ENCODE measurements around the gene DAAM1. TPM values are rescaled to one million over a fixed set of nuclear protein-coding genes. Genes with fewer than 3 reads are reported as not detected.

Gene DAAM1
- total and polyA plus RNA-seq, 2 donors (not counting 1 experiment from before 2014, with no cell fraction given): 11.2 to 34.3 TPM

GRCh38 chr14:59261334-59261733, 72.9 kb downstream of the DAAM1 start:
- ChIA-PET CTCF (no interaction called here), POLR2A (no interaction called here)
- H3K9me3 Mint-ChIP-seq (ENCODE audit: insufficient read depth): no peaks in the 10 kb centered on the region
- no peak for TF ChIP-seq EZH2 (IDR thresholded peaks at IDR 0.05; ENCODE audit: borderline replicate concordance, insufficient read depth, low read depth, low read length, poor library complexity, severe bottlenecking)
- TF ChIP-seq, protein P1, sequence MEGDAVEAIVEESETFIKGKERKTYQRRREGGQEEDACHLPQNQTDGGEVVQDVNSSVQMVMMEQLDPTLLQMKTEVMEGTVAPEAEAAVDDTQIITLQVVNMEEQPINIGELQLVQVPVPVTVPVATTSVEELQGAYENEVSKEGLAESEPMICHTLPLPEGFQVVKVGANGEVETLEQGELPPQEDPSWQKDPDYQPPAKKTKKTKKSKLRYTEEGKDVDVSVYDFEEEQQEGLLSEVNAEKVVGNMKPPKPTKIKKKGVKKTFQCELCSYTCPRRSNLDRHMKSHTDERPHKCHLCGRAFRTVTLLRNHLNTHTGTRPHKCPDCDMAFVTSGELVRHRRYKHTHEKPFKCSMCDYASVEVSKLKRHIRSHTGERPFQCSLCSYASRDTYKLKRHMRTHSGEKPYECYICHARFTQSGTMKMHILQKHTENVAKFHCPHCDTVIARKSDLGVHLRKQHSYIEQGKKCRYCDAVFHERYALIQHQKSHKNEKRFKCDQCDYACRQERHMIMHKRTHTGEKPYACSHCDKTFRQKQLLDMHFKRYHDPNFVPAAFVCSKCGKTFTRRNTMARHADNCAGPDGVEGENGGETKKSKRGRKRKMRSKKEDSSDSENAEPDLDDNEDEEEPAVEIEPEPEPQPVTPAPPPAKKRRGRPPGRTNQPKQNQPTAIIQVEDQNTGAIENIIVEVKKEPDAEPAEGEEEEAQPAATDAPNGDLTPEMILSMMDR (IDR thresholded peaks at IDR 0.05): no peak
- H3K4me3 ChIP-seq (ENCODE audit: control extremely low read depth in 1 of 5, extremely low read depth in 1 of 5, insufficient read depth in 1 of 5, low read depth in 2 of 5, low read length in 4 of 5): no peak overlapping the region
- no peak overlapping the region for H3K4me3 Mint-ChIP-seq
- H3K4me1 ChIP-seq (ENCODE audit: control insufficient read depth in 2 of 2, insufficient read depth in 2 of 2, low read length in 2 of 2): no peaks in the 10 kb centered on the region
- H3K9me3 ChIP-seq (ENCODE audit: control extremely low read depth in 1 of 3, control insufficient read depth in 2 of 3, insufficient read depth in 1 of 3, low read length in 2 of 3): no peaks in the 10 kb centered on the region
- H2AFZ ChIP-seq (ENCODE audit: insufficient read depth, low read depth, low read length, poor library complexity, severe bottlenecking): no peak overlapping the region
- H4K20me1 ChIP-seq (ENCODE audit: control insufficient read depth, insufficient read depth, low read length, poor library complexity, severe bottlenecking): no peaks in the 10 kb centered on the region
- intact Hi-C loops (cut with micrococcal nuclease): no loop called here
- ATAC-seq (ENCODE audit: low read depth) (no peak), DNase-seq (no peak)
- H3K27ac Mint-ChIP-seq: no peak overlapping the region
- peaks cover 7% of the 10 kb centered on the region for H3K4me1 Mint-ChIP-seq
- H3K27me3 ChIP-seq (replicated peaks in 1 of 4; ENCODE audit: control extremely low read depth in 1 of 4, control insufficient read depth in 3 of 4, insufficient read depth in 4 of 4, low read length in 3 of 4): no peaks in the 10 kb centered on the region
- peaks cover 9% of the 10 kb centered on the region for H3K79me2 ChIP-seq (ENCODE audit: control insufficient read depth, insufficient read depth, low read length)
- no peaks in the 10 kb centered on the region for H3K36me3 ChIP-seq (replicated peaks in 1 of 2; ENCODE audit: control extremely low read depth in 1 of 2, control insufficient read depth in 1 of 2, extremely low read depth in 1 of 2, insufficient read depth in 2 of 2, low read length in 1 of 2)
- no CpG with 5 or more reads among the region's 3 CpGs for WGBS (ENCODE audit: insufficient coverage)
- no peaks in the 10 kb centered on the region for H3K27me3 Mint-ChIP-seq
- no peak overlapping the region for H3K27ac ChIP-seq (ENCODE audit: low read length in 2 of 2)
- H3K9ac ChIP-seq (ENCODE audit: low read length): no peak overlapping the region
- H3K4me2 ChIP-seq (replicated peaks; ENCODE audit: low read depth, low read length, poor library complexity, severe bottlenecking): no peak overlapping the region

- Mint-ChIP-seq H3K4me3 (no peak overlapping the region), H3K9me3 (ENCODE audit: insufficient read depth) (no peaks in the 10 kb centered on the region), H3K4me1 (peaks cover 7% of the 10 kb centered on the region), H3K27me3 (no peaks in the 10 kb centered on the region), H3K27ac (no peak overlapping the region)
- H3K36me3 ChIP-seq (replicated peaks in 1 of 2; ENCODE audit: control extremely low read depth in 1 of 2, control insufficient read depth in 1 of 2, extremely low read depth in 1 of 2, insufficient read depth in 2 of 2, low read length in 1 of 2): no peaks in the 10 kb centered on the region
- 90% methylated on average over 6 of the region's 7 CpGs for WGBS (ENCODE audit: insufficient coverage)
- no peak overlapping the region for H3K27ac ChIP-seq (ENCODE audit: low read length in 2 of 2)
- no peaks in the 10 kb centered on the region for H3K9me3 ChIP-seq (ENCODE audit: control extremely low read depth in 1 of 3, control insufficient read depth in 2 of 3, insufficient read depth in 1 of 3, low read length in 2 of 3)
- no peak overlapping the region for H3K9ac ChIP-seq (ENCODE audit: low read length)
- no peak overlapping the region for H3K4me3 ChIP-seq (ENCODE audit: control extremely low read depth in 1 of 5, extremely low read depth in 1 of 5, insufficient read depth in 1 of 5, low read depth in 2 of 5, low read length in 4 of 5)
- no peak for DNase-seq
- H3K4me2 ChIP-seq (replicated peaks; ENCODE audit: low read depth, low read length, poor library complexity, severe bottlenecking): no peak overlapping the region
- ChIA-PET CTCF (no interaction called here), POLR2A (interaction anchor here (0.7 kb wide), 1 partner anchor 104 kb away, joined by 3 read pairs; no protein-coding TSS in a partner anchor)
- no peak for ATAC-seq (ENCODE audit: low read depth)
- no peaks in the 10 kb centered on the region for H3K27me3 ChIP-seq (replicated peaks in 1 of 4; ENCODE audit: control extremely low read depth in 1 of 4, control insufficient read depth in 3 of 4, insufficient read depth in 4 of 4, low read length in 3 of 4)
- peaks cover under 1% of the 10 kb centered on the region for H3K79me2 ChIP-seq (ENCODE audit: control insufficient read depth, insufficient read depth, low read length)
- H3K4me1 ChIP-seq (ENCODE audit: control insufficient read depth in 2 of 2, insufficient read depth in 2 of 2, low read length in 2 of 2): no peaks in the 10 kb centered on the region
- intact Hi-C loops (cut with micrococcal nuclease): no loop called here
- no peaks in the 10 kb centered on the region for H4K20me1 ChIP-seq (ENCODE audit: control insufficient read depth, insufficient read depth, low read length, poor library complexity, severe bottlenecking)
- H2AFZ ChIP-seq (ENCODE audit: insufficient read depth, low read depth, low read length, poor library complexity, severe bottlenecking): no peak overlapping the region
- TF ChIP-seq, protein P1 (IDR thresholded peaks at IDR 0.05): no peak
- no peak for TF ChIP-seq EZH2 (IDR thresholded peaks at IDR 0.05; ENCODE audit: borderline replicate concordance, insufficient read depth, low read depth, low read length, poor library complexity, severe bottlenecking)
These were observed 74.4 kb downstream of the DAAM1 start for GRCh38 chr14:59262717-59263454.
